Hepatic stellate cell (primary cell): Measurements from ENCODE around the gene CLSTN3.
"Not testable (repeated sequence)": the region's sequence is repeated elsewhere in the genome, so short reads cannot be mapped to it uniquely, and the experiment has no call there.

Experiments used
- DNase-seq: peaks from one replicate; pipeline ENCODE4 v3.0.0; 2011; ENCODE audit warnings: low spot score

CLSTN3 gene

DNA sequence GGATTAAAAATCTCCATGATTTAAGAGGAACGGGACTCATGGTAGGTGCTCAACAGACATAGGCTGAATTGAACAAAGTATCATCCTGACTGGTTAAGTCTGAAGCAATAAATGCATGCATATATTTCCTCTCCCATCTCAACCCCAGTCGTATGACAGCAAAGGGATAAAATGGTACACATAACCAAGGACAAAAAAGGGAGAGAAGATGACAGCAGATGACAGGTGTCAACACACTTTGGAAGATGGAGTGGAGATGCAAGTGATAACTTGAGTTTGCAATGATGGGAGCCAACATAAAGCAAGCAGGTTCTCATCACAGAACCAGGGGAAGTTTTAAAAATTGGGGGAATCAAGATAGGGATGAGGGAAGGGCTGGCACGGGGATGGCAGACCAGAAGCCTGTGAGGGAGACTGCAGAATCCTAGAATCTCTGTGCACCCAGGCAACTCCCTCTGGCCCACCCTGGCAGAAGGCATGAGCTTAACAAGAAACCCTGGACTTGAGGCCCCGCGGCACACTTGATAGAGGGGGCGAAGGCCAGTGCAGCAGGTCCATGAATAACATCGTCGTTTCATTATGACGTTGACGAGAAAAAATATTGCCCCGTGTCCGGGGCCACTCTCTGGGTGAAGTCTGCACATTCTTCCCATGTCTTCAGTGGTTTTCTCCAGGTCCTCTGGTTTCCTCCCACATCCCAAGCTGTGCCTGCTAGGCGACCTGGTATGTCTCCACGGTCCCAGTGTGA, 26.2 kb upstream of the CLSTN3 start:
- DNase-seq: no peak

DNA sequence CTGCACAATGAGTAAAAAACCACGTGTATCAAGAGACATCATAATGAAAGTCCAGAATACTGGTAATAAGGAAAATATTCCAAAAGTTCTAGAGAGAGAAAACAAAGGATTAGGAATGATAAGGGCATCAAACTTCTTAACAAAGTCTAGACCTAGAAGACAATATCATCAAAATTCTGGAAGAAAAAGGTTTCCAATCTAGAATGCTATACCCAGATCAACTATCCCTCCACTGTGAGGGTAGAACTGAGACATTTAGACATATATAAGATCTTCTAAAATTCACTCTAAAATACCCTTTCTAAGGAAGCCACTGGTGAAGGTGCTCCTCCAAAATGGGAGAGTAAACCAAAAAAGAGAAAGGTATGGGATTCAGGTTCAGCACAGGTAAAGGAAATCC, 24.1 kb upstream of the CLSTN3 start:
- no peak for DNase-seq

DNA sequence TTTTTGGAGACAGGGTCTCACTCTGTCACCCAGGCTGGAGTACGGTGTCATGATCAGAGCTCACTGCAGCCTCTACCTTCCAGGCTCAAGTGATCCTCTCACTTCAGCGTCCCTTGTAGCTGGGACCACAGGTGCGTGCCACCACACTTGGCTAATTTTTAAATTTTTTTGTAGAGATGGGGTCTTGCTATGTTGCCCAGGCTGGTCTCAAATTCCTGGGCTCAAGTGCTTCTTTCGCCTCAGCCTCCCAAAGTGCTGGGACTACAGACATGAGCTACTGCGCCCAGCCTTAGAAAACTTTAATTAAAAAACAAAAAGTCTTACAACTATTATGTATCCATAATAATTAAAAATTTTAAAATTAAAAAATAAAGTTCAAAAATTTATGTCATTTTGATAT, 23.0 kb upstream of the CLSTN3 start:
- DNase-seq: not testable (repeated sequence)

DNA sequence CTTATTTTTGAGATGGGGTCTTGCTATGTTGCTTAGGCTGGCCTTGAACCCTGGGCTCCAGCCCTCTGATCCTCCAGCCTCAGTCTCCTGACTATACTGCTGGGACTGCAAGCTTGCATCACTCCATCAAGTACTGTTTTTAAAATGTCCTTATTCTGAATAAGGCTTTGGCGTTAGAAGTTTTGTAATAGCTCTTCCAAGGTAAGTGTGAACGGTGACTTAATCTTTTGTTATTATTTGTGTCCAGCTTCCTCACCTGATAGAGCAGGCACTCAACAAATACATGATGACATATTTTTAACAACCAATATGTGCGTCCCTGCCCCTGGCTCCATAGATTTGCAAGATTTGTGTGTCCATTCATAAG, 22.6 kb upstream of the CLSTN3 start:
- DNase-seq: no peak

DNA sequence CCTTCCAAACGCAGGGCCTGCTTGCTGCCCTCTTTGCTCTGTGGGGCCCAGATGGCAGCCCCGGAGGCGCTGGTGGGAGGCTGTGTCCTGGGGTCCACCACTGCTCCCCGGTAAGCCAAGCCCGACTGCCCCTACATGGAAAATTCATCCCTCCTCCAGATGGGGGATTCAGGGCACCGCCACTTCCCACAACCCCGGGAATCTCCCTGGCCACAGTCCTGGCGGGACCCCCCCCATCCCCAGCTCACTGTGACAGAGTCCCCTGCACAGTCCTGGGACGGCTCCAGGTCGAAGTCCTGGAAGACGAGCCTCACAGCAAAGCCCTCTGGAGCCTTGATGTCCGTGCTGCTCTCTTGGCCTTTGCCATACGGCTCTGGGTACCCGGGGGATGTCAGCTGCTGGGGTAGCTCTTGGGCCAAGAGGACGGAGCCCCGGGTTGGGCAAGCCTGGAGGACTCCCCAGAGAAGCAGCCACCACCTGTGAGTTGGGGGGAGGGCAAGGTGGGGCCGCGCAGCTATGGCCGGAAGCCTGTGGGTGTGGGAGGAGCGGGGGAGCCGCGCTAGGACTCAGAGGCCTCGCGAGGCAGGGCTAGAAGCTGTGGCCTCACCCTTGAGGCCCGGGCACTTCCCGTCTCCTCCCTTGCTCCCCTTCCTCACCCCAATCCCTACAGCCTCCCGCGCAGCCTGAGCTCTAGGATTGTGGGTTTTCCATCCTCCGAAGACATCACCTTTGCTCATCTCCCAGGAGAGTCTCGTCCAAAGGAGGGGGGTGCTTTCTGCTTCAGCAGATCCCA, 22.0 kb upstream of the CLSTN3 start:
- peak; percentile 77 for DNase-seq

DNA sequence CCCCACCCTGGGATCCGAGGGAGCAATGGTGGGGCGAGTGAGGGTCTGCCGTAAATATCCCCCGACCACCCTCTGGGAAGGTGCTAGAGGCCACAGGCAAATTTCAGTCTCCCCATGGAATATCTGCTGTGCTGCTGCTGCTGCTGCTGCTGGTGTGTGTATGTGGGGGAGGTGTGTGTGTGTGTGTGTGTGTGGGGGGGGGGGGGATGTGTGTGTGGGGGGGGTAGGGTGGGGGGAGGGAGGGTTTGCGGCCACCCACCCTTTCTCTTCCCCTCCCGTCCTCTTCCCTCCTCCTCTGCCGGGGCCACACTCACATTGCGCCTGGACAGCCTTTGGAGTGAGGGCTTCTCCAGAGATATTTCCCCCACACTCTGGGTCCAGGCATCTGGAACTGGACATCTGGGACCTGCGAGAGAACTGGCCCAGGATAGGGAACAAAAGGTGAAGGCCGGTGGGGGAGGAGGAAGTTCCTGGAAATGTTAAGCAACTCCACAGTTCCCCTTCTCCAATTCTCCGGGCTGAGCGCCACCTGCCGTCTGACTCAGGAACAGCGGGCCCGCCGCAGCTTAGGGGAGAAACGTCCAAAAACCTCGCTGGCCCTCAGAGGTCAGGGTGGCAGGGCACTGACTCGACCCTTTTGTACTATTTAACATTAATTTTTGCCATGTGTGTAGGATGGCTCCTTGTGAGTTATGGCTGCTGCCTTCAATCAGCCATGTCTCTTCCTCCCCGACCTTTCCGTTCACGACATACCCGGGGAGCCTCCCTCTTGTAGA, 21.2 kb upstream of the CLSTN3 start, which contains the start of gene C1RL:
C1RL (minus strand) TSS at position 419 of the 776 bp plus-strand sequence; CDS start at position 385, 34 bp downstream.
- peak; percentile 79 for DNase-seq

DNA sequence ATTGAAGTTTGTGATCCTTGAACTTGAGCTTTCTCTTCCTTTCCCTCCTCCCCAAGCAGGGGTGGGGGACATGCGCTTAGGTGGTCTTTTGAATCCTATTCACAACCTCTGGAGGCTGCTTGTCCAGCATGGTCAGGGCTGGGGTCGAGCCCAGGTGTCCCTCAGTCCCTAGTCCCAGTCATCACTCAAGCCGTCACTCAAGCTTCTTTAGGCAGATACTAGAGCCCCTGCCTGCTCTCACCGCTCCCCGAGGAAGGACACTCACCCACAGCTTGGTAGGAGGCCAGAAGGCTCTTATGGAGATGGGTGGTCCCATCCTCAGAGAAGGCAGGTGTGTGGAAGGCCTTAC, 20.6 kb upstream of the CLSTN3 start:
- DNase-seq: no peak

DNA sequence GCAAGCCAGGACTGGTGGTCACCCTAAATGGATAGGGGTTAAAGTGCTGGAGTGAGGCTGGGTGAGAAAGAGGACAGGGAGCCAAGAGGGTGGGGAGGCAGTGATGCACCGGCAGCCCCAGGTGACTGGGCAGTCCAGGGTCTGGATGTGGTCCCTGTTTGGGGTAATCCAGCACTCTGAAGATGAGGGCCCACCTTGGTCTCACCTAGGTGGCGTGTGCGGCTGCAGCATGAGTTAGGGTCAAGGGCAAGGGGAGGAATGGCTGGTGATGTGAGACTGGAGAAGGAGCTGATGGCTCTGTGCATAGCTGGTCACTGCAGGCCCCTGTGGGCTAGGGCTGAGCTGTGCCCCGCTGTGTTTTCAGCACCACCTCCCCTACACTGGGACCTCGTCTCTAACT, 19.5 kb upstream of the CLSTN3 start:
- no peak for DNase-seq

DNA sequence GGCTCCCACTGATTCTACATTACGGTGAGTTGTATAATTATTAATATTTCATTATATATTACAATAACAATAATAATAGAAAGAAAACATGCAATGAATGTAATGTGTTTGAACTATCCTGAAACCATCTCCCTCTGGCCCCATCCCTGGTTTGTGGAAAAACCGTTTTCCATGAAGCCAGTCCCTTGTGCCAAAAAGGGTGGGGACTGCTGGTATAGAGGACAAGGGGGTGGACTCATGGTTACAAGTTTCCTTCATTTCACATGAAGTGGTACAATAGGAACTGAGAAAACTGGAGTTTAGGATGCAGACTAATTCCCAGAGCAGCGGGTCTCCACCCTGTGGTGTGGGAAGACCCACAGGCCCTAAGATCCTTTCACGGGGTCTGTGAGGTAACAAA, 18.1 kb upstream of the CLSTN3 start:
- no peak for DNase-seq

DNA sequence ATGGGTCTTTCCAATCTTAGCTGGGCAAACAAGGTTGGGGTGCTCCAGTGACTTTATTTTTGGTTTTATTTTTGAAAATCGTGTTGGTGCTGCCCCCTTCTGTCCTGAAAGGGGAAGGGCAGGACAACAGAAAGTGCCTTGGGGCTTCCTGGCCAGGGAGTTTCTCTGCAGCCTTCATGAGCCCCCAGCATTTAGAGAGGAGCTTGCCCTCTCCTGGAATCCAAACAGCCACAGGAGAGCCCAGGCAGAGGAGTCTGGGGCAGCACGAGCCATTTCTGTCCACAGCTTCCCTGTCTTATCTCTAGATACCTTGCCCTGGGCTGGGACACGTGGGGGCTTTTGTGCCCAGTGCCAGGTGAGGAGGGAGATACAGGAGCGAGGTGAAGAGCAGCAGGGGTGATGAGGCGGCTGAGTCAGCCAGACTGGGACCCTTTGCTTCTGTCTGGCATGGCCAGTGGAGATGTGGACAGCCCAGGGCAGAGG, 16.7 kb upstream of the CLSTN3 start:
- peak; percentile 56 for DNase-seq

DNA sequence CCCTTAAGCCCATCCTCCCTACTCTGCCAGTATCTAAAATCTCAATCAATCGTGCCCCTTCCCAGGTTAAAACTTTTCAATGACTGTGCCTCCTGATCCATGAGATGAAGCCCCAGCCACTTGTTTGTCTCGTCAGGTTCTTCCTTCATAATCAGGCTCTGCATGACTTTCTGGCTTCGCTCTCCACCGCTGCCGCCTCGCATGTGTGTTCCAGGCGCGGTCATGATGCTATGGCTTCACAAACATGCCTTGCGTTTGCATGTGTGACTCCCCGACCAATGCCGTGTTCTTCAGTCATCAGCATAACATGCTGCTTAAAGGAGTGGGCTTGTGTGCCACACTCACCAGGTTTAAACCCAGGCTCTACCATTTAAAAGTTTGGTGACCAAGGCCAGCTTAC, 16.2 kb upstream of the CLSTN3 start:
- DNase-seq: no peak

DNA sequence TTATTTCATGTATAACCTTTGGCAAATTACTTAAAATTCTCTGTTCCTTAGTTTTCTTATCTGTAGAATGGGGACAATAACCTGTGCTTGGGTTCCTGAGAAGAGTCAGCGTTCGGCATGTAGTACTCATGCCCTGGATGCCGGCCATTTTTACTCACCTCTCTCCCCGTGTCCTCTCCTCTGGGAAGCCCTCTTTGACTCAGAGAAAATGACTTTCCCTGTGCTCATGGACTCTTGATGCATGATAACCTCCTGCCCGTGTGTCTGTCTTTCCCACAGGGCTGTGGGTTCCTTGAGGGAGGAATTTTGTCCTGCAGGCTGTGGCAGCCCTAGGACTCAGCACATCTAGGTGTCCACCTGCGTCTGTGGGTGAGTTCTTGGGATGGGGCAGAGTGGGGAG, 15.3 kb upstream of the CLSTN3 start:
- DNase-seq: no peak

DNA sequence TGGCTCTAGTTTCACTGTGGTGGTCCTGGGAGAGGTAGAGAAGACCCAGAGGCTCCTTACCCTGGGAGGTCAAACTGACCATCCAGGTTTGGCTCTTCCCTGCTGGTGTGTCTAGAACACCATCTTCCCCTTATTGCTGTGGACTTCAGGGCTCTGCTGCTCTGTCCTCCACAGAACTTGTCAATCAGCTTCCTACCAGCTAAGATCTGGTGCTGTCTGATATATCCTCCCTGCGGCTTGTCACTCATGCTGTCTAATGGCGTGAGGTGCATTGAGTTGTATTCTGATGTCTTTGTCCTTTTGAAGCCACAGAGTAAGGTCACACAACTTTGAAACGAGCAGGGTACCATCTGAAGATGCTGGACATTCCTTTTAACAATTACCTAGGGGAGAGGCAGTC, 14.0 kb upstream of the CLSTN3 start:
- no peak for DNase-seq

DNA sequence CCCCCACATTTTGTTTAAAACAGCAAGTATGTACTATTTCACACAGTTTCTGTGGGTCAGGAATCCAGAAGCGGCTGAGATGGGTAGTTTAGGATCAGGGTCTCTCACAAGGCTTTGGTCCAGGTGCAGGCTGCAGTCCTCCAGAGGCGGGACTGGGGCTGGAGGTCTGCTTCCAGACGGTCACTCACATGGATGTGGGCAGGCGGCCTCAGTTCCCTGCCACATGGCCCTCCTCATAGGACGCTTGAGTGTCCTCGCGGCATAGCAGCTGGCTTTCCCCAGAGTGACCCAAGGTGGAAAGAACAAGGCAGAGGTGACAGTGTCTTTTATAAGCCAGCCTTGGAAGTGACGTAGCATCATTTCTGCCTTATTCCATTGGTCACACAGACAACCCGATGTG, 13.3 kb upstream of the CLSTN3 start:
- no peak for DNase-seq

DNA sequence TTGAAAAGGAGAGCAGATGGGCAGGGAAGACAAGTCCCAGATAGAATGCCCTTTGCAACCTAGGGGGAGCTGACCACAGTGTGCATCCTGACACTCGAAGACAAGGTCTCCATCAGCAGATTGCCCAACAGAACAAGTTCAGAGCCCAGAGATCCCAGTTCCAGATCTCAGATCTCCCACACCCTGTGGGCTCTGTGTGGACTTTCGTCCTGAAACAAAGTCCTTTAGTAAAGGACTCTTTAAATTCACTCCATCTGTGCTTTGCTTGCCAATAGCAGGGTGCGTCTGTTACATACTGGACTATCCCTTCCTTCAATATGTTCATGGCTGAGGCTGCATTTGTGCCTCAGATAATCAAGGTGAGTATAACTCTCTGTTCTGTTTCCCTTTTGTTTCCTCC, 12.5 kb upstream of the CLSTN3 start:
- DNase-seq: no peak

DNA sequence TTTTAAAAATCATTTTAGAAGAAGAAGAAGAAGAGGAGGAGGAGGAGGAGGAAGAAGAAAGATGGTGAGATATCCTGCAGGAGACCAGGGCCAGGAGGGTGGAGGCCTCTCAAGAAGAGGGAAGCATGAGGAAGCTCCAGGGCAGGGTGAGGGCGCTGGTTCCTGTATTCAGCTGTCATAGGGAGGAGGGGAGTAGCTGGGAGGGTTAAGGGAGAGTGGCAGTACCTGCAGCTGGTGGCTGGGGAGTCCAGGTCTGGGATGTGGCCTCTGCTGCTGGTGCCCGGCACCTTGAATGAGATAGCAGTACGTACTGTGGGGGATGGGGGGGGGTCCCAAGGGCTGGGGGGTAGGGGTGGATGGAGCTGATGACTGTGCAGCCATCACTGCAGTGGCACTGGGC, 11.3 kb upstream of the CLSTN3 start:
- no peak for DNase-seq

DNA sequence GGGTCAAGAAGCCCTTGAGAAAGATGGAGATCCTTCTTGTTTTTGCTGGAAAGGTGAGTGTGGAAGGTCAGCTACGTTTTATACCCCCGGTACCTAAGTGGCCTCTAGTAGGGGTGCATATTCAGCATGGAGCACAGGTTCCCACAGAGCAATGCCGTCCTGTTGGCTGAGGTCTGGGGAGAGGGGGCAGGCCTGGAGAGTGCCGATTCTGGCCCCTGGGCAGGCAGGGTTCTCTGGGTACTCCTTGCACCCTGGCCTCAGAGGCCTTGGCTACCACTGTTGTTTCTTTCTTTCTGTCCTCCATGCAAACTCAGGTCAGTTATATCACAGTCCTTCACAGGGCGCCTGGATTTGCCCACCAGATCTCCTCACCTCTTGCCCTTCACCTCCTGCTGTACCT, 10.0 kb upstream of the CLSTN3 start:
- no peak for DNase-seq

DNA sequence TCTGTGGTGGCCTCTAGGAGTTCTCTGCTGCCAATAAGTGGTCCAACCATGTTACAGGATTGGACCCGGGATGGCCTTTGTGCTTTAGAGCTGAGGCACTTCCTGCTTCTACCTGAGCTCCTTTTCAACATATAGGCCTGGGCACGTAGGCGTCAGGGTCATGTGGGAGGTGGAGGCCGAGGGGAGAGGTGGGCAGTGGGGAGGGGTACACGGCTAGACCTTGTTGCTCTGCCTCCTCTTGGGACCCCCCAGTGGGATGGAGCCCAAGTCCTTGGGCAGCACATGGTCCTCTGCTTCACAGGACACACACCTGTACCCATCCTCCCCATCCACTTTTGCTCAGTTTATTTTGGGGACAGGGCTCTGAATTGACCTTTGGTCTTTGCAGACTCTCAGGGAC, 8.8 kb upstream of the CLSTN3 start:
- DNase-seq: no peak

DNA sequence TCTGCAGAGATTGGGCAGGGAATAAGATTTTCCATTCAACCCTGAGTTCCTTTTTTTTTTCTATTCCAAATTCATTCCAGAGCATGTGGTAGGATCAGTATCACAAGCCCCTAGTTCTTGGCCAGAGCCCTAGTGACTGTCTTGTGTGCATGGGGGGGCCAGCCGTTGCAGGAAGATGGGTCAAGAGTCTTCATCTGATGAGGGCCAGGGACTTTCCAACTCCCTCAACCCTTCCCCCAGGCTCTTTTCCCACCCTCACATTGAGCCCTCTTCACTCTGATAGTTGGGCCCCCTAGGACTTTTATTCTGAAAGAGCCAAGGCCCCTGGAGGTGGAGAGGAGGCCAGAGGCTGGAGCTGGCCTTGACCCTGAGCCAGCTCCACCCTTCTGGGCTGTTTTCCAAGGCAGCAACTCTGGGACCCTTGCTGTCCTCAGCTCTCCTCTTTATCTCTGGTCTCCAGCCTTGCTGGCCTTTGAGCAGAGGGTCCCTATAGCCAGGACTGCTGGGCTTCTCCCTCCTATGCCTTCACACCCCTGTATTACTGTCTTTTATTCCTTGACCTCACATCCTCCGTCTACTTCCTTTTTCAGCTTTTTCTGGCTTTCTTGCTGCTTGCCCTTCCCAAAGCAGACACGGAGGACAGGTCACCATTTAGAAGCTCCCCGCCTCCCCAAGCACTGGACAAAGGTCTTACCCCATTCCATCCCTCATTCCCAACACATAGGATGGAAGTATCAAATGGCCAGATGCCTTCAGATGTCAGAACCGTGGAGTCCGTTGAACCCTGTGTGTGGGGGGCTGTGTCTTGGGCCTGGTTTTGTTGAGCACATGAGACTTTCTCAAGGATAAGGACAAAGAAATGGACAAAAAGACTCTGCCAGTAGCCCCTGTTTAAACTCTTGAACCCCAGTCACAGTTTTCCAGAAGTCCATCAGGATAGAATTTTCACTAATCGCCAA, 7.1 kb upstream of the CLSTN3 start:
- DNase-seq: no peak

DNA sequence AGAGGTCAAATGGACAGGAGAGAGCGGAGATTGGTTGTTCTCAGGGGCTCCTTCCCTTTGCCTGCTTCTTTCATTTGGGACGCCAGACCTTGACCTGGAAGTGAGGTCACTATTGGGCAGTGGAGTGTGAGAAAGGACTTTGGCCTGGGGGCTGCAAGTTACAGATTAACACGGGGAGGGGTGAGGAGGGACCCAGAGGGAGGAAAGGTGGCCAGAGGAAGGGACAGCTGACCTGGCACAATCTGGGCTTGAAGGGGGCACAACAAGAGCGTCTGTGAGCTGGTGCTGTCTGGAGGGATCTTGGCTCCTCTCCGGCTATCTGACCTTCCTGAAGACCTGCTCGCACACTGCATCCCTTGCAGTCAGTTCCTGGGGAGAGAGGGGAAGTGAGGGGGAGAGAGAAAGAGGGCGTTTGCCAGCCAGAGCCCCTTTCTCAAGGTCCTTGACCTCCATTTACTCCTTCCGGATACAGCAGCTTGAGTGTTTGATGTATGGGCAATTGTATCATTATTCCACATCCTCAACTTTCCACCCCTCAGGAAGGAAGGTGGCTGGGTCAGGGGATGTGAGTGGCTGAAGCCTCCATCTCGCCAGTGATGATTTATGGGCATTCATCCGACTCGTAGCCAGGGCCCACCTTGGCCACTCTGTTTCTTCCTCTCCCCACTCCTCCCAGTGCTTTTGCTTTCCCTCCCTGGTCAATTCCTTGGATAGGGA, 6.2 kb upstream of the CLSTN3 start:
- DNase-seq: no peak

DNA sequence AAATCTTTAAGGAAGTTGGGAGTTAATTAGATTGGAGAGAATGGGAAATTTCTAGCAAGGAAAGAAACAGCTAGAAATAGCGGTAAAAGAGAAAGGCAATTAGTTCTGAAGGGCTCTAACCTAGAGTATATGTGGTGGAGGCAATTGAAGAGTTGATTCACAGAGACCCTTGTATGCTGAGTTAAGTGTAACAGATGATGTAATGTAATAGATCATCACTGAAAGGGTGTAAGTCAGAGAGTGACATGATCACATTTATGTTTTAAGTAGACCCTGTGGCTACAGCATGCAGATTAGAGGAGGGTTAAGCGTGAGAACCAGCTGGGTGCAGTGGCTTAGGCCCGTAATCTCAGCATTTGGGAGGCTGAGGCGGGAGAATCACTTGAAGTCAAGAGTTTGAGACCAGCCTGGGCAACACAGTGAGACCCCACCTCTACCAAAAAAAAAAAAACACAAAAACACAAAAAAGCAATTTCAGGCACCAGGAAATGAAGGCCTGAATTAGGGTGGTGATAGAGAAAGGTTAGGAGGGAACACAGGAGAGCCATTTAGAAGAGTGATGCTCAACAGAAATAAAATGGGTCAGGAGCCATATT, 4.4 kb upstream of the CLSTN3 start:
- no peak for DNase-seq
